Lung (tissue), 12 donors: ENCODE results near the gene SAMD1. TPM values are rescaled to one million over a fixed set of nuclear protein-coding genes. Genes with fewer than 3 reads are reported as not detected.

ENCODE experiments used
- ATAC-seq: fragments of 200-7000 bp; cut with Tn5 transposase; one replicate; pipeline ENCODE4 v1.9.1; 2020; ENCODE audit warnings: moderate number of reproducible peaks; ENCODE audit not compliant: insufficient read depth, low FRiP score
- DNase-seq, 3 donors: peaks; one replicate each; pipeline ENCODE4 v3.0.0-alpha.2; 2013 to 2017
- H3K27ac ChIP-seq, 2 donors: one replicate each; pipeline ENCODE4 v1.5.1; 2013; ENCODE audit warnings: mild to moderate bottlenecking in 2 of 2, moderate library complexity in 2 of 2, control low read depth in 1 of 2, inconsistent platforms in 1 of 2, low read depth in 1 of 2, low read length in 1 of 2
- H3K27me3 ChIP-seq, 3 donors: one replicate each; pipeline ENCODE4 v1.5.1; 2013; ENCODE audit warnings: low read length in 2 of 3; ENCODE audit not compliant: control insufficient read depth in 3 of 3, insufficient read depth in 3 of 3
- H3K36me3 ChIP-seq, 4 donors: one replicate each; pipeline ENCODE4 v1.5.1; 2013; ENCODE audit warnings: low read length in 4 of 4, mild to moderate bottlenecking in 1 of 4, moderate library complexity in 1 of 4; ENCODE audit not compliant: control insufficient read depth in 4 of 4, insufficient read depth in 4 of 4
- H3K4me1 ChIP-seq, 5 donors: one replicate each; pipeline ENCODE4 v1.5.1; 2013; ENCODE audit warnings: low read length in 5 of 5, mild to moderate bottlenecking in 2 of 5, moderate library complexity in 1 of 5; ENCODE audit not compliant: control insufficient read depth in 5 of 5, insufficient read depth in 5 of 5
- H3K4me3 ChIP-seq: one replicate; pipeline ENCODE4 v1.5.1; 2013; ENCODE audit warnings: mild to moderate bottlenecking, control low read depth, moderate library complexity
- H3K9ac ChIP-seq, 2 donors: one replicate each; pipeline ENCODE4 v1.5.1; 2013; ENCODE audit warnings: low read length in 2 of 2, control low read depth in 1 of 2; ENCODE audit not compliant: insufficient read depth in 1 of 2
- H3K9me3 ChIP-seq, 4 donors: one replicate each; pipeline ENCODE4 v1.5.1; 2013; ENCODE audit warnings: low read length in 3 of 4, mild to moderate bottlenecking in 1 of 4, moderate library complexity in 1 of 4; ENCODE audit not compliant: control insufficient read depth in 4 of 4, insufficient read depth in 3 of 4
- CTCF ChIP-seq: IDR thresholded peaks from 2 replicates; pipeline ENCODE4 v1.5.1; 2012; ENCODE audit warnings: mild to moderate bottlenecking; ENCODE audit errors: control extremely low read depth, extremely low read depth
- WGBS, 2 donors: extraction: QIAGEN DNeasy Blood & Tissue Kit; methylation state at CpG; one replicate each; pipeline ENCODE4 v1.1.7; 2013; 5-methylcytosine and 5-hydroxymethylcytosine counted together
- polyA plus RNA-seq, 2 donors: library from polyadenylated mRNA; stranded (reverse); fragments of 200-250 nt; gene quantifications; one replicate each; pipeline ENCODE4 v1.2.1, GENCODE V29; 2013
- total RNA-seq, 2 donors: library from RNA; depleted of rRNA in 1 of 2; stranded (reverse); fragments of >200 nt in 1 of 2; gene quantifications; one replicate each; pipeline ENCODE4 v1.2.1, GENCODE V29; 2014 to 2021
- donor health status: control.
- donor health status: control.
- donor health status: Bipolar disorder and iron deficiency.
- donor health status: healthy.
- donor health status: DM: yes; HTN: yes; CAD: no.

SAMD1 gene
- total and polyA plus RNA-seq, 4 donors, result 32.9 to 48.8 (median 39.4) TPM

DNA sequence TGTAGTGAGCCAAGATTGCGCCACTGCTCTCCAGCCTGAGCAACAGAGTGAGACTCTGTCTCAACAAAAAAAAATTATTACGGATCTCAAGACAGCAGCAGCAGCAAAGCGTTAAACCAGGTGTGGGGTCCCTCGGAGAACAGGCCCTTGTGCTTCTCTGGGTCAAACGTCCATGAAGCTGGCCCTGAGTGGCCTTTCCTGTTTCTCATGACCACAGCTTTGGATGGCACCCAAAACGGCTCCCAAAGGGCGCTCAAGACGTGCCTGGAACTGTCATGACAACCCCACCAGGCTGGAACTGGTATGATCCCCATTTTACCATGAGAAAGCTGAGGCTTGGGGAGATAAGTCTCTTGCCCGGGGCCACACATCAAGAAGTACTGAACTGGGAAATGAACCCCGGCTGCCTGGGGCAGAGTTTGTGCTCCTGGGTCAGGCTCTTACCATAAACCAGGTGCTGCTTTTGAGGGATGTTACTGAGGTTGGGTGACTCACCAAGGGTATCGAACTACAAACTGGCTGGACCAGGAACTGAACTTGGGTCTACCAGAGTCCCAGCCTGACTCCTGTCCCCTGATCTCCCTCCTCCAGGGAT lies 11.6 kb upstream of the SAMD1 start:
- Histone ChIP-seq H3K27me3 (no peaks in the 10 kb centered on the region), H3K9me3 (no peaks in the 10 kb centered on the region), H3K27ac (no peak overlapping the region), H3K4me1 (no peaks in the 10 kb centered on the region), H3K4me3 (no peak overlapping the region), H3K36me3 (peaks cover 12 to 45% (median 19%) of the 10 kb centered on the region in 4 donors), H3K9ac (no peak overlapping the region)
- DNase-seq, result no peak
- WGBS, 2 donors, result 78 to 87% methylated on average over 11 of the region's 11 CpGs
- ATAC-seq, result no peak
- no peak for TF ChIP-seq CTCF

- Histone ChIP-seq H3K36me3 (peaks cover 20 to 46% (median 28%) of the 10 kb centered on the region in 4 donors), H3K27ac (no peak overlapping the region), H3K27me3 (no peaks in the 10 kb centered on the region), H3K4me3 (no peak overlapping the region), H3K9me3 (no peaks in the 10 kb centered on the region), H3K4me1 (no peaks in the 10 kb centered on the region), H3K9ac (no peak overlapping the region)
- TF ChIP-seq CTCF, result no peak
- DNase-seq (no peak), ATAC-seq (no peak)
- WGBS, 2 donors, result 95 to 96% methylated on average over 6 of the region's 6 CpGs
These were observed 10.5 kb upstream of the SAMD1 start for GRCh38 chr19:14101003-14101545.

- WGBS, 2 donors, result 87 to 89% methylated on average over 20 to 21 of the region's 21 CpGs
- no peak overlapping the region for H3K9ac ChIP-seq
- no peak overlapping the region for H3K27ac ChIP-seq
- H3K27me3 ChIP-seq, result no peaks in the 10 kb centered on the region
- no peak overlapping the region for H3K4me3 ChIP-seq
- H3K36me3 ChIP-seq, result peaks cover 14 to 30% (median 27%) of the 10 kb centered on the region in 4 donors
- H3K9me3 ChIP-seq, result peaks cover 0 to 9% (median 2%) of the 10 kb centered on the region in 4 donors
- ATAC-seq (no peak), DNase-seq (no peak)
- no peaks in the 10 kb centered on the region for H3K4me1 ChIP-seq
- no peak for TF ChIP-seq CTCF
These were observed 7.1 kb upstream of the SAMD1 start for GRCh38 chr19:14097532-14098151.
